ENCODE measurements around the gene NCOR2. TPM values are rescaled to one million over a fixed set of nuclear protein-coding genes. Genes with fewer than 3 reads are reported as not detected.

Gene NCOR2
- polyA plus RNA-seq, 4 donors = 47.1 to 116 (median 86.8) TPM

GRCh38 chr12:124545508-124546418 is 21.6 kb downstream of the NCOR2 start:
- no peak for DNase-seq (ENCODE audit: low read depth in 4 of 4, low spot score in 2 of 4)

DNA sequence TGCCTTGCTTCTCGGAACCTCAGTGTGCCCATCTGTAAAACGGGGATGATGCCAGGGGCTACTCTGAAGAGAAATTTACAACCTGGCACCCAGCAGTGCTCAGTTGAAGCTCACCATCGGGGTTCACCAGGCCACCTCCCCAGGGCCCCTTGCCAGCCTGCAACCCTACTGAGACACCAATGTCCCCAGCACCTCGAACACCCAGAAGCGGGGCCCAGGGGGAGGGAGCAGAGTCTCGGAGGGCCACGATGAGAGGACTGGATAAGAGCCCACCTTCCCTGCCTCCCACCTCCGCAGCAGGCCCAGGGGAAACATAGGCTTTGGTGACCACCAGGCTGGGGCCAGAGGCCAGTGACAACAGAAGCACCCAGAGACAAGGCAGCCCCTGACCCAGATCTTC is 22.4 kb downstream of the NCOR2 start:
- DNase-seq (ENCODE audit: low read depth in 4 of 4, low spot score in 2 of 4) = no peak

GRCh38 chr12:124544311-124544970 is 23.0 kb downstream of the NCOR2 start:
- DNase-seq (ENCODE audit: low read depth in 4 of 4, low spot score in 2 of 4) = no peak

- no peak for DNase-seq (ENCODE audit: low read depth in 4 of 4, low spot score in 2 of 4)
Observed at GRCh38 chr12:124543590-124544310, 23.7 kb downstream of the NCOR2 start.

GRCh38 chr12:124543052-124543589 is 24.3 kb downstream of the NCOR2 start:
- DNase-seq (ENCODE audit: low read depth in 4 of 4, low spot score in 2 of 4) = no peak

DNA sequence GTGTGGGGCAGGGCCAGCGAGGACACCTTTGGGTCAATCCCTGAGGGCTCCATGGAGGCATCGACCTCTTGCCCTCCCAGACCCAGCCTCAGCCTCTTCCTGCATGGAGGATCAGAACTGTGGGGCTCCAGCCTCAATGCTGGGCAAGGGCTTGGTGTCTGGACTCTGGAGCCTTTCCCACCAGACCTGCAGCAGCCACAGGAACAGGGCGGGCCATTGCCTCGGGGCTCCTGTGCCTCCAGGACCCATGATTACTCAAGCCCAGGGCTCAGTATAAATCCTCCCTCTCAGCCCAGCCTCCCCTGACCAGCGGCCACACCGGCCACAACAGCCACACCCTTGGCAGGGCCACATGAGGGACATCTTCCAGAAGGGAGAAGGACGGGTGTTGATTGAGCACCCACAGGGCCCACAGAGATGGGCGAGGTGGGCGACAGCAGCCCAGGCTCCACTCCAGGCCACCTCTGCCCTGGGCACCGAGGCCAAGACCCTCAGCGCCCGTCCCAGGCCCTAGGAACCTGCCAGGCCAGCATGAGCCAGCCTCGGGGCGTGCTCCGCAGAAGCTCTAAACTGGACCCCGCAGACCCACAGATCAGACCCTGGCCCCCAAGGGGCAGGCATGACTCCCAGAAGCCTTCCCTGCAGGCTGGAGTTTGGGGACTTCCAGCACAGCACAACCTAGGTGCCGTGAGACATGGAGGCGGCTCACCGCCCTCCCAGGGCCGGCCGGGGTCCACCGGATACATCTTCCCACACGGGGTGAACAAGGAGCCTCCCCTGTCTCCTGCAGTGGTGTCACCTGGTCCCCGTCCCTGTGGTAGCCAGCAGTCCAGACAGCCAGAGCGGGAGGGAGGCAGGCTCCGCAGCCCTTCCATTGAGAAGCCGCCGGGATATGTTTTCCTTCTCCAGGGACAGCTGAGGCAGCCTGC is 25.1 kb downstream of the NCOR2 start:
- DNase-seq (ENCODE audit: low read depth in 4 of 4, low spot score in 2 of 4) = no peak

DNA sequence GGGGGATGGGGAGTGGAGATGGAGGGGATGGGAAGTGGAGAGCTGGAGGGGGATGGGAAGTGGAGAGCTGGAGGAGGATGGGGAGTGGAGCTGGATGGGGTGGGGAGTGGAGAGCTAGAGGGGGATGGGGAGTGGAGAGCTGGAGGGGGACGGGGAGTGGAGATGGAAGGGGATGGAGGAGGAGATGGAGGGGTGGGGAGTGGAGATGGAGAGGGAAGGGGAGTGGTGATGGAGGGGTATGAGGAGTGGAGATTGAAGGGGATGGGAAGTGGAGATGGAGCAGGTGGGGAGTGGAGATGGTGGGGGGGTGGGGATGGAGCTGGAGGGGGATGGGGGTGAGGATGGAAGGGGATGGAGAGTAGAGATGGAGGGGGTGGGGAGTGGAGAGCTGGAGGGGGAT is 26.1 kb downstream of the NCOR2 start:
- no peak for DNase-seq (ENCODE audit: low read depth in 4 of 4, low spot score in 2 of 4)

DNA sequence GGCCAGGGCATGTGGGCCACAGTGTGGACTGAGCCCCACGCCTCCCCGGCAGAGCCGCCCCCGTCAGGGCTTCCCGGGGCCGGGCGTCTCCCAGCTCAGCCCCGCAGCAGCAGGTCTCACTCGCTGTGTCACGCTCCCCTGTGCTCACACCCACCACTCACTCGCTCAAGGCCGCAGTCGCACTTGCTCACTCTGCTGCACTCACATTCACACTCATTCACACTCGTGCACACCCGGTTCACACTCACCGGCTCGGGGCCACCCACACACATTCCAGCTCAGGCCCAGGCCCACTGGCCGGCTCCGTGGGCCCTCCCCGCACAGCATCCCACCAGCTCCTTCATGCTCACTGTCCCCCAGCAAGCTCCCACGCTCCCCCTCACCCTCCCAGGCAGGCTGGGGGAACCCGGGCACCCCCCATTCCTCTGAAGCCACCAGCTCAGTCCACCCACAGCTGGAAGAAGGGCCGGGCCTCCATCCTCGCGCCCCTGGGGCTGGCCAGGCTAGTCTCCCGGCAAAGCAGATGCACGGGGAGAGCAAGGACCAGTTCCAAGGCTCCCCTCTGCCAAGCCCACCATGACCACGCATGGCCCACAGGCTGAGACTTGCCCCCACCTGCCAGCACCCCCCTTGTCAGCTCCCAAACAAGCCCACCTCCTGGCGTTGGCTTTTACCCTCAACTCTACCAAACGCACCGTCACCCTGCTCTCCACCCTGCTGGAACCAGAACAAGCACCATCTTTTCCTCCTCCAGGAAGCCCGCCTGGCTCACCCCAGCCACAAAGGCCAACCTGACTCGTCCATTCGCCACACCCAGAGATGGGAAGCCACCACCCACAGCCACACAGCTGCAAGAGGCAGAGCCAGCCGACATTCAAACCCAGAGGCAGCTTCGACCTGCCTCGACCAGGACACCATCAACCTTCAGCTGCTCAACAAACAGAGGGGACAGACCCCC is 28.0 kb downstream of the NCOR2 start:
- no peak for DNase-seq (ENCODE audit: low read depth in 4 of 4, low spot score in 2 of 4)

DNA sequence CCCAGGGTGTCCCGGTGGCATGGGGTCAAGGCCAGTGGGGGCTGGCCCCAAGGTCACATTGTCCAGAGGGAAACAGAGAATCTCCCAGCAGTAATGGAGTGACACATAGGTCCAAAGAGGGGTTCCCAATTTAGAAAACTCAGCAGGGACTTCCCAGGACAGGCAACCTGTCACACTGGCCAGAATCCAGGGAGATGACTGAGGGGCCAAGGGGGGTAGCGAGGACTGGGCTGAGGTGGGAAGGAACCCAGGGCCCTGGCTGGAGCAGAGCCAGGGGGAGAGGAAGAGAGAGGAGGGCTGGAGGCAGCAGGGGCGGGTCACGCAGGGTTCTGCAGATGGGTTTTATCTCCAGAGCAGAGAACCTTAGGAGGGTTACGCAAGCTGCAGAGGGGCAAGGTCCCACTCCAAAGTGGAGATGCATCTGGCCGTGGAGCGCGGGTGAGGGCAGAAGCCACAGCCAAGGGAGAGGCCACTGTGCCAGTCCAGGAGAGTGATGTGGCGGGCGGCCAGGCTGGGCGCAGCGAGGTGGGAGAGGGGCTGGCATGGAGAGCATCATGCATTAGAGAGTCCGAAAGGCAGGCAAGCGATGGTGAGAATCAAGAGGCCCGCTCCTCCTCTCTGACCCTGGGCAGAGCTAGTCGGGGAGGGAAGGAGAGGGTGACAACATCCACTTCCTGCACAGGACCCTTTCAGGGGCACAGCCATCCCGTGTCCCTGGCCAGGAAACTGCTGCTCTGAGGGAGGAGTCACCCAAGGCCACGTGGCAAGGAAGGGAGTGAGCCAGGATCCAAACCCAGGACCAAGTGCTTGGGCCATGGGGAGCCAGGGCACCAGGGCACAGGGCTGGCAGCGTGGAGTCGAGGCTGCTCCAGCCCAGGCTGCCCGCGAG is 29.0 kb downstream of the NCOR2 start:
- DNase-seq (ENCODE audit: low read depth in 4 of 4, low spot score in 2 of 4) = no peak

GRCh38 chr12:124537525-124538193 is 29.8 kb downstream of the NCOR2 start:
- DNase-seq (ENCODE audit: low read depth in 4 of 4, low spot score in 2 of 4) = no peak

DNA sequence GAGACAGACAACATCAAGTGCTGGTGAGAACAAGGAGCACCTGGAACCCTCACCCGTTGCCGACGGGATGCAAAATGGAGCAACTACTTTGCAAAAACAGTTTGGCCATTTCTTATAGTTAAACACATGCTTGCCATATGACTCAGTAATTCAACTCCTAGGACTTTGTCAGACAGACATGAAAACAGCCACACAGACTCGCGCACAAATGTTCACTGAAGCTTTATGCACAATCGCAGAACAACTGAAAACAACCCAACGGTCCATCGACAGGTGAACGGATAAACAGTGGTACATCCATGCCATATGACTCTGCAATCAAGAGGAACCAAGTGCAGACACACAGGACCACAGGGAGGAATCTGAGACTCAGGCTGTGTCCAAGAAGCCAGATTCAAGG is 30.8 kb downstream of the NCOR2 start:
- no peak for DNase-seq (ENCODE audit: low read depth in 4 of 4, low spot score in 2 of 4)

GRCh38 chr12:124534776-124535740 is 32.4 kb downstream of the NCOR2 start:
- DNase-seq (ENCODE audit: low read depth in 4 of 4, low spot score in 2 of 4) = no peak

DNA sequence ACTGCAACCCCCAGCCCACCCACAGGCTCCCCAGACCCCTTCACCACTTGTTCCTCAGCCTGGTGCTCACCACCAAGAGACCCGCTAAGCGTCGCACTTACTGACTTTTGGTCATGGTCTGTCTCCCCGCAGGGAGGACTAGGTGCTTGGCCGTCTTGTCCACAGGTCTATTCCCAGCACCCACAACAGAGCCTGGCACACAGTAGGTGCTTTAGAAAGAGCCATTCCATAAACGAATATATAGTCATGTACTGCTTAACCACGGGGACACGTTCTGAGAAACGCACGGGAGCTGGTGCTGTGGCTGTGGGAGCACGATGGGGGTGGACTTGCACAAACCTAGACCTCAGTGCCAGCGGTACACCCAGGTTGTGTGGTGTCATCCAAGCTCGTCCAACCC is 34.0 kb downstream of the NCOR2 start:
- no peak for DNase-seq (ENCODE audit: low read depth in 4 of 4, low spot score in 2 of 4)

GRCh38 chr12:124532967-124533366 is 34.4 kb downstream of the NCOR2 start:
- no peak for DNase-seq (ENCODE audit: low read depth in 4 of 4, low spot score in 2 of 4)

GRCh38 chr12:124532331-124532750 is 35.1 kb downstream of the NCOR2 start:
- no peak for DNase-seq (ENCODE audit: low read depth in 4 of 4, low spot score in 2 of 4)

GRCh38 chr12:124531906-124532305 is 35.5 kb downstream of the NCOR2 start:
- no peak for DNase-seq (ENCODE audit: low read depth in 4 of 4, low spot score in 2 of 4)

All from left renal cortex interstitium (tissue), 4 donors.